ENCODE data around the gene MAST1. TPM values are rescaled to one million over a fixed set of nuclear protein-coding genes. Genes with fewer than 3 reads are reported as not detected.
"Not testable (repeated sequence)": the region's sequence is repeated elsewhere in the genome, so short reads cannot be mapped to it uniquely, and the experiment has no call there.

Gene MAST1
- not detected for total RNA-seq
- long read RNA-seq, partial matches to known transcripts, result 0 of 1 reads
- long read RNA-seq, other reads (novel, unspliced or antisense), result 1 of 1 reads

- ATAC-seq (ENCODE audit: poor library complexity), result peak; percentile 73
- intact Hi-C loops (cut with DNase I), result no loop called here
- DNase-seq, result no peak
Observed at GRCh38 chr19:12838182-12838885, at the start of gene MAST1. Gene MAST1, plus strand, starts transcription at chr19:12838515. Its CDS starts 58 bp downstream, at chr19:12838573.

GRCh38 chr19:12788682-12789097 is 49.6 kb upstream of the MAST1 start:
- DNase-seq (peak; percentile 92), ATAC-seq (ENCODE audit: poor library complexity) (no peak)
- intact Hi-C loops (cut with DNase I), result no loop called here

- ATAC-seq (ENCODE audit: poor library complexity) (no peak), DNase-seq (no peak)
- intact Hi-C loops (cut with DNase I), result no loop called here
Observed at GRCh38 chr19:12789098-12789903, 49.0 kb upstream of the MAST1 start.

GRCh38 chr19:12789904-12790619 is 48.3 kb upstream of the MAST1 start:
- intact Hi-C loops (cut with DNase I), result no loop called here
- DNase-seq (peak; percentile 98), ATAC-seq (ENCODE audit: poor library complexity) (peak; percentile 48)

GRCh38 chr19:12790628-12791344 is 47.5 kb upstream of the MAST1 start:
- intact Hi-C loops (cut with DNase I), result no loop called here
- DNase-seq (no peak), ATAC-seq (ENCODE audit: poor library complexity) (no peak)

- intact Hi-C loops (cut with DNase I), result no loop called here
- ATAC-seq (ENCODE audit: poor library complexity) (peak; percentile 68), DNase-seq (peak; percentile 99)
Observed at GRCh38 chr19:12791345-12792050, 46.8 kb upstream of the MAST1 start, which contains the start of gene JUNB. Gene JUNB, plus strand, starts transcription at chr19:12791486. Its CDS starts 286 bp downstream, at chr19:12791772.

GRCh38 chr19:12792051-12792852 is 46.1 kb upstream of the MAST1 start:
- DNase-seq (peak; percentile 85), ATAC-seq (ENCODE audit: poor library complexity) (no peak)
- intact Hi-C loops (cut with DNase I), result no loop called here

- DNase-seq (no peak), ATAC-seq (ENCODE audit: poor library complexity) (no peak)
- intact Hi-C loops (cut with DNase I), result no loop called here
Observed at GRCh38 chr19:12792853-12793289, 45.4 kb upstream of the MAST1 start.

GRCh38 chr19:12793290-12794195 is 44.8 kb upstream of the MAST1 start:
- DNase-seq, result peak; percentile 96
- ATAC-seq (ENCODE audit: poor library complexity), result peak; percentile 62
- intact Hi-C loops (cut with DNase I), result no loop called here

- DNase-seq, result no peak
- intact Hi-C loops (cut with DNase I), result no loop called here
- no peak for ATAC-seq (ENCODE audit: poor library complexity)
Observed at GRCh38 chr19:12794196-12794941, 43.9 kb upstream of the MAST1 start.

- ATAC-seq (ENCODE audit: poor library complexity) (no peak), DNase-seq (no peak)
- intact Hi-C loops (cut with DNase I), result loop anchor here (1.0 kb wide), 1 partner anchor 18 kb away; no protein-coding TSS in a partner anchor
Observed at GRCh38 chr19:12794971-12795381, 43.3 kb upstream of the MAST1 start.

GRCh38 chr19:12796146-12797071 is 41.9 kb upstream of the MAST1 start:
- ATAC-seq (ENCODE audit: poor library complexity) (peak; percentile 26), DNase-seq (peak; percentile 81)
- intact Hi-C loops (cut with DNase I), result no loop called here

GRCh38 chr19:12797141-12797587 is 41.2 kb upstream of the MAST1 start:
- DNase-seq, result no peak
- no peak for ATAC-seq (ENCODE audit: poor library complexity)
- intact Hi-C loops (cut with DNase I), result no loop called here

- DNase-seq; intact Hi-C loops (cut with DNase I); ATAC-seq (ENCODE audit: poor library complexity): not testable (repeated sequence)
Observed at GRCh38 chr19:12797607-12798006, 40.7 kb upstream of the MAST1 start.
